ENCODE data around the gene AKAP13.

- TF ChIP-seq, protein P1, sequence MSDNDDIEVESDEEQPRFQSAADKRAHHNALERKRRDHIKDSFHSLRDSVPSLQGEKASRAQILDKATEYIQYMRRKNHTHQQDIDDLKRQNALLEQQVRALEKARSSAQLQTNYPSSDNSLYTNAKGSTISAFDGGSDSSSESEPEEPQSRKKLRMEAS (IDR thresholded peaks at IDR 0.05), result no peak
- TF ChIP-seq RNF2 (IDR thresholded peaks at IDR 0.05; ENCODE audit: borderline replicate concordance, low read depth, low read length, missing control alignments, poor library complexity, severe bottlenecking) (no peak), CTCF (IDR thresholded peaks at IDR 0.05; ENCODE audit: control extremely low read depth in 1 of 3, insufficient read depth in 1 of 3, low read depth in 1 of 3, low read length in 3 of 3) (no peak), EP300 (IDR thresholded peaks at IDR 0.05; ENCODE audit: borderline replicate concordance in 1 of 2, low read depth in 2 of 2, low read length in 2 of 2) (no peak), POLR2A (IDR thresholded peaks at IDR 0.05; ENCODE audit: control extremely low read depth in 1 of 2, low read depth in 2 of 2, low read length in 2 of 2) (no peak)
These were observed 400.0 kb downstream of the AKAP13 start for GRCh38 chr15:85780225-85780985.

All from H1 (cell line).